Measurements from ENCODE around the gene EVC2.

Gene EVC2

GRCh38 chr4:5575941-5576340 is 132.4 kb downstream of the EVC2 start:
- no peak for FAIRE-seq
- no peak for DNase-seq (ENCODE audit: insufficient read length, low spot score)
- TF ChIP-seq POLR2A (IDR thresholded peaks at IDR 0.05; ENCODE audit: low read depth, low read length): no peak

- DNase-seq (ENCODE audit: insufficient read length, low spot score) (no peak), FAIRE-seq (no peak)
- TF ChIP-seq POLR2A (IDR thresholded peaks at IDR 0.05; ENCODE audit: low read depth, low read length): no peak
These were observed 134.0 kb downstream of the EVC2 start for GRCh38 chr4:5574386-5574785.

DNA sequence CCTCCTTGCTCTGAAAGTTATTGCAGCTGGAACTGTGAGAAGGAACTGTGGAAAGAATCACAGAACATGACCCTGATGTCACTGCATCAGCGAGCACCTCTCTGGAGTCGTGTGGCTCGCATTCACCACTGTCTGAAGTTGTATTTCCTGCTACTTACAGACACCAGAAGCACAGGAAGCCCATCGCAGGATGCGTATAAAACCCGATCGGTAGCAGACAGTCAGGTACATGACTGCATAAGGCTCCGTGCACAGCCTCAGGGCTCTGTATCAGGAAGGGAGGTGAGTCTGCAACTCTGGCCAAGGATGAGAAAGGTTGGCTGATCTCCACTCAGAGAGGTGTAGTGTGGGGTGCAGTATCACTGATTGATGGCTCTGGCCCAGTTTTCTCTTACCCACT is 134.4 kb downstream of the EVC2 start:
- no peak for TF ChIP-seq POLR2A (IDR thresholded peaks at IDR 0.05; ENCODE audit: low read depth, low read length)
- FAIRE-seq: no peak
- no peak for DNase-seq (ENCODE audit: insufficient read length, low spot score)

DNA sequence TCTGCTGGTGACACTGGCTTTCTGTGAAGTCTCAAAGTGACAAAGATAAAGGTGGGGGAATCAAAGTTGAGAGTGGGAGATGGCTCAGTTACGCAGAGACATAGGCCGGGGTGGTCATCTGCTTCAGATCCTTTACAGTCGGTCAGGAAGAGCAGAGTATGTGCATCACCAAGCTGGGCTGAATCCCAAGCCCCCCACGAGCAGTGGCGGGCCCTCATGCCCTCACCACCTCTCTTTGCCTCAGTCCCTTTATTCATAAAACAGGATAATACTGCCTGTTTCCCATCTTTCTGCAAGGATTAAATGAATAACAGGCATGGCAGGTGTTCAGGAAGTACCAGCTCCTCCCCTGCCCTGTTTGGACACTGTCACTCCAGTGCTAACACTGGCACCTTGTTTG is 135.6 kb downstream of the EVC2 start:
- TF ChIP-seq POLR2A (IDR thresholded peaks at IDR 0.05; ENCODE audit: low read depth, low read length): no peak
- DNase-seq (ENCODE audit: insufficient read length, low spot score): no peak
- no peak for FAIRE-seq

DNA sequence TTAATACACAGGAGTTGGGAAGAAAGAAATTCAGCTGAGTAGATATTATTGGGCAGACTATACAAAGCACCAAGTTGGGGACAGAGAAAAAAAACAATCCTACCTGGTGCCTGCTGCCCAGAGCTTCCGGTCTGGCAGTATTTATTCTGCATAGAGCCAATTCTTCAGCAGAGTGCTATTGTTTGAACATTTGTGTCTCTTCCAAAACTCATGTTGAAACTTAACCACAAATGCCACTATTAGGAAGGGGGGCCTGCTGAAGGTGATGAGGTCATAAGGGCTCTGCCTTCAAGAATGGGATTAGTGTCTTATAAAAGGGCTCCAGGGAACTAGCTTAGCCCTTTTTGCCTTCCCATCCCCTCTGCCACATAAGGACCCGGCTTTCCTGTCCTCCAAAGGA is 136.2 kb downstream of the EVC2 start:
- FAIRE-seq: no peak
- TF ChIP-seq POLR2A (IDR thresholded peaks at IDR 0.05; ENCODE audit: low read depth, low read length): no peak
- DNase-seq (ENCODE audit: insufficient read length, low spot score): no peak

- no peak for DNase-seq (ENCODE audit: insufficient read length, low spot score)
- no peak for FAIRE-seq
These were observed 136.7 kb downstream of the EVC2 start for GRCh38 chr4:5571646-5572045.

GRCh38 chr4:5569451-5569850 is 138.9 kb downstream of the EVC2 start:
- FAIRE-seq (no peak), DNase-seq (ENCODE audit: insufficient read length, low spot score) (no peak)
- no peak for TF ChIP-seq POLR2A (IDR thresholded peaks at IDR 0.05; ENCODE audit: low read depth, low read length)

More at GRCh38 chr4:5571646-5572045, 136.7 kb downstream of the EVC2 start:
- TF ChIP-seq POLR2A (IDR thresholded peaks at IDR 0.05; ENCODE audit: low read depth, low read length): no peak

DNA sequence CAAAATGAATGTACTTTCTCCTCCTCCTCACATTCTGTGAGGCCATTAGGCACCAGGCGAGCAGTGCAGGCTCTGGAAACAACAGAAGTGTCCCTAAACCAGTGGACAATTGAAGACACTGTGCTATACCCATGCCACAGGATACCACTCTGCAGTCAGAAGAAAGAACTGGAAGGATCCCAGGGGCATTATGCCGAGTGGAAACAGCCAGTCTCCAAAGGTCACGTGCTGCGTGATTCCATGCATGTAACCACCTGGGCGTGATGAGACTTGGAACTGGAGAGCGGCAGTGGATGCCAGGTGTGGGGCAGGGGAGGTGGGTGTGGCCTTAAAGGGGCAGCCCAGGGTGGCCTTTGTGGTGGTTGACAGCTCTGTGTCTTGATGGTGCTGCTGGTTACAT is 139.4 kb downstream of the EVC2 start:
- FAIRE-seq (no peak), DNase-seq (ENCODE audit: insufficient read length, low spot score) (no peak)
- TF ChIP-seq POLR2A (IDR thresholded peaks at IDR 0.05; ENCODE audit: low read depth, low read length): no peak

DNA sequence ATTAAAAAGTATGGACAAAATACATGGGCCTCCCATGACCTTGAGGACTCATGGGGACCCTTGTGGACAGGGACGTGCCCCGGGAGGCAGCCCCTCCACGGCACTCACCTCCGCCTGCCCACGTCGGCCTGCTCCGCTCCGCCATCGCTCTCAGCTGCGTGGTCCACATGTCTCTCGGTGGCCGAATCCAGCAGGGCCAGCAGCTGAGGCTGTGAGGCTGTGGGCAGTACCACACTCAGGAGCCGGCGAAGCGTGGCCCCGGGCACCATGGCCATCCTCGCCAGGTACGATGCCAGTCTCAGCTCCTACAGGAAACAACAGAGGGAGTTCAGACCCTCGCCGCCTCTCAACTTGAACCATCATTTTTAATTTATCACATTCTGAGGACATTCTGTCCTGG is 140.0 kb downstream of the EVC2 start:
- no peak for TF ChIP-seq POLR2A (IDR thresholded peaks at IDR 0.05; ENCODE audit: low read depth, low read length)
- FAIRE-seq (no peak), DNase-seq (ENCODE audit: insufficient read length, low spot score) (no peak)

GRCh38 chr4:5566991-5567390 is 141.4 kb downstream of the EVC2 start:
- DNase-seq (ENCODE audit: insufficient read length, low spot score) (no peak), FAIRE-seq (no peak)
- TF ChIP-seq POLR2A (IDR thresholded peaks at IDR 0.05; ENCODE audit: low read depth, low read length): no peak

DNA sequence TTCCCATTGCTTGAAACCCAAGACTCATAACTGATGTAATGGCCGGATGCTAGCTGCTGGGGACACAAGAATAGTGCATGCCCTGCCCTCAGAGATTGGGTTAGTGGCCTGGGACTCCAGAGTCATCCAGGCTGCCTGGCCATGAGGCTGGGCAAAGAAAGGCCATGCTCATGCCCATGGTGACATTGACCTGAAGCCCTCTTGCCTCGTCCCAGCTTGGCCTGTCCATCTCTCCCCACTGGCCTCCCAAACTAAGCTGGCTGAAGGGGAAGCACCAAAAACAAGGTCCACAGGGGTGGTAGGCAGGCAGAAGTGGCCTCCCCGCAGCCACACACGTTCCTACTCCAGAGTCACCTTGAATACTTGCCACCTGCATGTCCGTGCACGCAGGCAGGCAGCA is 141.8 kb downstream of the EVC2 start:
- no peak for FAIRE-seq
- no peak for TF ChIP-seq POLR2A (IDR thresholded peaks at IDR 0.05; ENCODE audit: low read depth, low read length)
- DNase-seq (ENCODE audit: insufficient read length, low spot score): no peak

- DNase-seq (ENCODE audit: insufficient read length, low spot score) (no peak), FAIRE-seq (no peak)
- TF ChIP-seq POLR2A (IDR thresholded peaks at IDR 0.05; ENCODE audit: low read depth, low read length): no peak
These were observed 144.5 kb downstream of the EVC2 start for GRCh38 chr4:5563856-5564255.

DNA sequence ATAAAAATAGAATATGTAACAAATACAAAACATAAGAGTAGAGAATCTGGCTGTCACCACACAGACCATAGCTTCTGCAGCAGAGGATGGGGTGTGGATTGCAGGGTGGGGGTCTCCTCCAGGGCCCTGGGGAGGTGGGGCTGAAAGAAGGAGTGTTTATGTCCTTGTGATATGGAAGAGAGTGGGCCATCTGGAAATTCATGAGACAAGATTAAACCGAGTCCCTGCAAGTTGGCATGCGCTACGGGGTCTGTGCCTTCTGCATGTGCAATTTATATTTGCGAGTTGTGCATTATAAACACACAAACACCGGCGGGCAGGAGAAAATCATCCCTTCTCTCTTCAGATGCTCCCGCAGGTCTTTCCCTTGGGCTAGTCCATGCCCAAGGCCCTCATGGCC is 145.9 kb downstream of the EVC2 start:
- FAIRE-seq (no peak), DNase-seq (ENCODE audit: insufficient read length, low spot score) (no peak)
- TF ChIP-seq POLR2A (IDR thresholded peaks at IDR 0.05; ENCODE audit: low read depth, low read length): no peak

DNA sequence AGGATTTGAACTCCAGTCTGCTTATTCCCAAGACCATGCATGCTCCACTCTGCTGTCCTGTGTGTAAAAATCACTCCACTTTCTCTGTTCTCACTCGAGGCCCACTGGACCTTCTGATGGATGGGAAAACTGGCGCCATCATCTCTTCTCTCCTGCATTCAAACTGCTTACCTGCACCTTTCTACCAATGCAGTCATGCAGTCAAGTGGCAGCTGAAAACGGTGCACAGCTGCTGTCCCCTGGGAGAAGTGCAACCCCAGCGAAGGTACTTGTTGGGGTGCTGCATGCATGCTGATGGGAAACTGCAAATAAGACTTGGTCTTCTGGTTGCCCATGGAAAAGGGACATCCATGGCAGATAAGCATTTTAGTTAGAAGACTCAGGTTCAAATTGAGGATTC is 147.1 kb downstream of the EVC2 start:
- DNase-seq (ENCODE audit: insufficient read length, low spot score) (no peak), FAIRE-seq (no peak)
- TF ChIP-seq POLR2A (IDR thresholded peaks at IDR 0.05; ENCODE audit: low read depth, low read length): no peak

DNA sequence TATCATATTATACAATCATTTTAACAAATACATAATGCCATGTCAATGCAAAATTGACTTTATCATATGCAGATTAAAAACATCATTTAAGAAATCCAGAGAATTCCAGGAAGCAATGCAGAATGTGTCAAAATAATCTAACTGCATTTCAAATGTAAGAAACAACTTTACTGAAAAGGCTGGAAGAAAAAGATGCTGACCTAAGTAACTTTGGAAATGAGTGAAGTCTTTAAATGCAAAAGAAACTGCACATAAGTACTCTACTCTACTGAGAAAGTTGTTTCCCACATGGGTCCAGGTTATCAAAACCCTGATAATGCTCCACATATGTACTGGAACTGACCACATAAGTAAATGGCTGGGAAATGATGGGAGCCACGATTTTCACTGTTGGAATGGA is 149.9 kb downstream of the EVC2 start:
- FAIRE-seq: no peak
- DNase-seq (ENCODE audit: insufficient read length, low spot score): no peak
- TF ChIP-seq POLR2A (IDR thresholded peaks at IDR 0.05; ENCODE audit: low read depth, low read length): no peak

DNA sequence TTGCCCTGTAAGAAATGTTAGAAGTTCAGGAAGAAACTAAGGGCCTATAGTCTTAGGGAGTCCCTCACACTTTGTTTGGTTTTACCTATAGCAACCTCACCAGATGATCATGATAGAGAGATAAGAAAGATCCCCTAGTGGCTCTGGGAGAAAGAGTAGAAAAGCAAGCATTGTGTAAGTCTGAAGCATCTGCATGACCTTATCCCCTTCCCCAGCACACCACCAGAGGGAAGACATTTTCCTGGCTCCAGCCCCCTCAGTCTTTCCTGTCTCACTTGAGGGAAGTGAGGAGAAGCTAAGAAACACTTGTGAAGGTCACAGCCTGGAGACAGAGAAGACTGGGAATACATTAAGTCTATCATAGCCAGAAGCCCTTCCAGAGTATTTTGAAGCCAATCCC is 154.0 kb downstream of the EVC2 start:
- DNase-seq (ENCODE audit: insufficient read length, low spot score) (no peak), FAIRE-seq (no peak)
- TF ChIP-seq POLR2A (IDR thresholded peaks at IDR 0.05; ENCODE audit: low read depth, low read length): no peak
